Activated naive CD8-positive, alpha-beta T cell treated with anti-CD3 and anti-CD28 coated beads, Interleukin-2, amount 50 U/mL, for 16 hours (primary cell): Measurements from ENCODE around the gene TSEN15.
"Not testable (repeated sequence)": the region's sequence is repeated elsewhere in the genome, so short reads cannot be mapped to it uniquely, and the experiment has no call there.

Source experiments
- DNase-seq: peaks from one replicate; pipeline ENCODE4 v3.0.0-alpha.2; 2020; ENCODE audit warnings: low read depth, low spot score

TSEN15 gene

DNA sequence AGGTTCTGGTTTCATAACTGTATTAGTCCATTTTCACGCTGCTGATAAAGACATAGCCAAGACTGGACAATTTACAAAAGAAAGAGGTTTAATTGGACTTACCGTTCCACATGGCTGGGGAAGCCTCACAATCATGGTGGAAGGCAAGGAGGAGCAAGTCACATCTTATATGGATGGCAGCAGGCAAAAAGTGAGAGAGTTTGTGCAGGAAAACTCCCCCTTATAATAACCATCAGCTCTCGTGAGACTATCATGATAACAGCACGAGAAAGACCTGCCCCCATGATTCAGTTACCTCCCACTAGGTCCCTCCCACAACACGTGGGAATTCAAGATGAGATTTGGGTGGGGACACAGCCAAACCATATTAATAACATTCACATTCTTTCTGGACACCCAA lies 45.0 kb downstream of the TSEN15 start:
- DNase-seq, result not testable (repeated sequence)

DNA sequence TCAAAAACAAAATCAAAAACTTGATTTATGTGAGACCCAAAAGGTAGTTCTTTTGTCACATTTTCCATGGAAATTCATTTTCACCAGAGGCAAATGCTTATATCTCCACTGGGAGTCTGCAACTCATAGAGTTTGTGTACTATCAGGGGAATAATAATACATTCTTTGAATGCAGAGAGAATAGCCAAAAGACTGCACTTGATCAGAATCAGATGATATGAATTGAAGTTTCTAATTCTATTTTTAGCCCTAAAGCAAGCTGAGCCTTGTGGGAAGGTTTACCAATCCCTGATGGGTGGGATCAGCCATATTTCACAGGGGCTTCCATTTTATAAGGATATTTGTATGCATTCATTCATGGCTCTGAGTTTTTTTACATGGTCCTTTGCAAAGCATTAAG lies 49.6 kb downstream of the TSEN15 start:
- DNase-seq, result no peak

DNA sequence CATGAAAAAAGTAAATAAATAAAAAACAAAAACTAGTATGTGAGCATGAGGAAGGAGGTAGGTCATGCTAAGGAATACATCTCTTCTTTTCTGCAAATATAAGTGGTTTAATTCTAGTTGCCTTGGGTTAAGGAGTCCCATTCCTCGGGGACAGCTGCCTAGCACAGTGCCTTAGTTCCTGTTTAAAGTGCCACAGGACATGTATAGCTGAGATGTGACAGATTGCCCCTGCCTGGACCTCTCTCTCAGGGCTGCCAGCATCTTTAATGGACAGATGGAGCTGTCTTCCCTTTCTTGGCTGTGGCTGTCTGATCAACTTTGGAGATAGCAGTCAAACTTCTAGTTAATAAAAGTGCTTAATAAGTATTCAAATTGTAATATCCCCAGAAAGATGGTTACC lies 50.0 kb downstream of the TSEN15 start:
- no peak for DNase-seq

DNA sequence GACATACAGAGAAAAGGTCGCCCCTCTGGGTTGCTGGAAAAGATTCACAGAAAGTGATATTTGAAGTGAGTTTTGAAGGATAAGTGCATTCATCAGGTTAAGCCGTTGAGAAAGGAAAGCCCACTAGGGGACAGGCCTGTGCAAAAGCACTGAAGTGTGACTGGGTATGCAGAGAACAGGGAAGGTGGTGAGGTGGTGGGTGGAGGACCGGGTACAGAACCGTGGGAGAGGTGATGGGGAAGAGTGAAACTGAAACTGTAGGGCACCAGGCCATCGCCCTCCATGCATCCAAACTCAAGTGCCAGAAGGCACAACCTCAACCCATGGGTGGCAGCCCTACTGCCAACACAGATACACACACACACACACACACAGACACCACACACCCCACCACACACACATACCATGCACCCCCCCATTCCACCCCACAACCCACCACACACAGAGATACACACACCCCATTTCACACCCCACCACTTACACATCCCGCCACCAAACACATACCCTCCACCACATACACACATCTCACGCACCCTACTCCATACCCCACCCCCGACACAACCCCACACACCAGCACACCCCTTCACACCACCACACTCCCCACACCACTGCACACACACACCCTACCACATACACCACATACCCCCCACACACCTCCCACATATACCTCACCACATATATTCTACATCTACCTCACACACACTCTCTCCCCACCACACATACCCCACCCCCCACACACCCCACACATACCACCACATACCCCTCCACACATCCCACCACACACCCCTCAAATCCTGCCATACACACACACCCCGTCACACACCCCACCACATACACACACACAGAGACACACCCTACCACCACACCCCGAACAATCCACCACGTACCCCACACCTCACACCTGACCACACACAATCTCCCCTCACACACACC lies 59.0 kb downstream of the TSEN15 start:
- DNase-seq, result no peak

DNA sequence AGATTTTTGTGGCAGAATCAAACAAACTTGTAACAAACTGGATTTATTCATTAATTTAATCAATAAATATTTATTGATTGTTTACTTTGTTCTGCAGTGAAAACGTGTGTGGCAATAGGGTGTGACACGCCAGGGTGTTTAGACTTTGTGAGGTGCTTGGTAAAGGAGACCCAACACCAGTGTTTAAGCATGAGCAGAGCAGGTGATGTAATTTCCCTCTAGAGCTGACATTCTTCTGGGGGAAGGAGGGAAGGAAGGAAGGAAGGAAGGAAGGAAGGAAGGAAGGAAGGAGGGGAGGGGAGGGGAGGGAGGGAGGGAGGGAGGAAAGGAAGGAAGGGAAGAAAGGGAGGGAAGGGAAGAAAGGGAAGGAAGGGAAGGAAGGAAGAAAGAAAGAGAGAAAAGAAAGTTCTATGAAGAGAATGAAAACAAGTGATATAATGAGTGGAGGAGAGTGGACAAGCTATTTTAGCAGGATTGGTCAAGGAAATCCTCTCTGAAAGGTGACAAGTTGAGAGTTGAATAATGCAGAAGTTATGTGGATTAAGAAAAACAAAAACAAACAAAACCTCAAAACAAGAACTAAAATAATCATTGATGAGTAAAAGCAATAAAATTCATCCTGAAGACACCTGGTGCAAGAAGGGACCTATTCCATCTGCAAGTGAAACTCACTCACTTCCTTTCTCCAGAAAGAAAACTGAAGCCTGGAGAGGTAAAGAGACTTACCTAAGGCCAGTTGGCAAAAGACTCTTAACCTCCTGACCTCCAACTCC lies 60.8 kb downstream of the TSEN15 start:
- DNase-seq, result no peak

DNA sequence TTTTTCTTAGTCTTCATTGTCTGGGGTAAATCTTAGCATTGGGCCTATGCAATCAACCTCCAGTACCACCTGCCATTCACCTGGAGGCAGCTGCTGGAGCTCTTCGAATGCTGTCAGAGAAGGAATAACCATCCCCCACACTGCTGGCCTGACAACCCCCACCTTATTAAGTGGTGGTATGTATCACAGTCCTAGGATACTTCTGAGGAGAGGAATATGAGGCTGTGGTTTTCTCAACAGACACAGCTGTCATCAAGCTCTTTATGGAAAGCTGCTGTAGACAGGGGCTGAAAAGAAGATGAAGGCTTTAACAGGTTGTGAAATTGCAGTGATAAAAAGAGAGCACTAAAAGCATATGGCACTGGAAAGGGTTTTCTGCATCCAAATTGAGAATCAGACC lies 61.7 kb downstream of the TSEN15 start:
- DNase-seq, result no peak

DNA sequence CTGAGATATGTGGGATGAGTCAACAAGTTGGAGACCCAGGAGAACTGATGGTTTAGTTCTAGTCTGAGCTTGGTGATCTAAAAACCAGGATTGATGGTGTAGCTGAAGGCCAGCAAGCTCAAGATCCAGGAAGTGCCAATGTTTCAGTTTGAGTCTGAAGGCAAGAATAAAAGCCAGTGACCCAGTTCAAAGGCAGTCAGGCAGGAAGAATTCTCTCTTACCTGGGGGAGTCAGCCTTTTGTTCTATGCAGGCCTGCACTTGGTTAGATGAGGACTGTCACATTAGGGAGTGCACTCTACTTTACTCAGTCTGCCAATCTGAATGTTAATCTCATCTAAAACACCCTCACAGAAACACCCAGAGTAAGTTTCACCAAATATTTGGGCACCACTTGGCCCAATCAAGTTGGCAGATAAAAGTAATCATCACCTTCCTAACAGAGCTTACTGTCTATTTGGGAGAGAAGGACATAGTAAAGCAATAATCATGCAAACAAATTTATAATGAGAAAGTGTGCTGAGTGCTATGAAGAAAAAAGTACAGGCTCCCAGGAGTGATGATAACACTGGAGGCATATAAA lies 63.4 kb downstream of the TSEN15 start:
- DNase-seq, result no peak

DNA sequence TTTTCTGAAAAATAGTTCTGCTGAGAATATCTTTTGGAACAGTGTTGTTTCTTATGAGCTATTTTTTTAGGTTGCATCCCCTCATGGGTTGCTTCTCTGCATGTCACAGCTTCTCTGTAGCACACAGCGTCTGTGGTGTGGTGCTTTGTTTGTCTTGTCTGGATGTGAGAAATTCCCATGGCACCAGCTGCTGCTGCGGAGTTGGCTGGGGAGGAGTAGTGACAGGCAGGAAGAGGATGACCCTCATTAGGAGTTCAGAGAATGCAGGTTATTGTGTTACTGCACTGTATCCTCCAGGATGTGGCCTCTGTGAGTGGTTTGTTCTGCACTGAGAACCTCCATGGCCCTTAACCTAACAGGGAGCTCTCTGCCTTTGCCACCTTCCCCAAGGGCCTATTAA lies 64.8 kb downstream of the TSEN15 start:
- DNase-seq, result no peak

DNA sequence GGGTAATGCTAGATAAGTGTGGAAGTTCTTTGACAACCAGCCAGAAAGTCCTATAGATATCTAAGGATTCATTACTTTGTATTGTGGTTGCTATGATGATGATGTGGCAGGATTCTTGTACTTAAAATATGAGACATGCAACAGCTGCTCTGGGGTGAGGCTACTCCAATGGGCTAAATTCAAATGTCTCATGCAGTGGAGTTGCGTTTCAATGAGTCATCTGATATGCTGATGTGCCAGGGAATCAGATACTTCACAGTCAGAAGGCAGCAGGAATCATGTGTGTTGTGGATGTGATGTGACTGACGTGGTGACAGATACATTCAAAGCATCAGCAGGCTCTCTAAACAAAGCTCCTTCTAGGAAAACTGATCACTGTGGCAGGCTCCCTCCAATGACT lies 66.5 kb downstream of the TSEN15 start:
- DNase-seq, result no peak
